NCI-H345 treated with DMSO at 0.1 percent for 48 hours (cell line): ENCODE results near the gene ARPIN.
"Not testable (repeated sequence)": the region's sequence is repeated elsewhere in the genome, so short reads cannot be mapped to it uniquely, and the experiment has no call there.

Experiments
- DNase-seq: peaks from one replicate; lab custom pipeline; 2025; ENCODE audit not compliant: unreplicated experiment; lab: John Stamatoyannopoulos, UW

The ARPIN gene

GRCh38 chr15:89912674-89913396 lies at the start of gene ARPIN:
TSS of gene ARPIN (minus strand) at chr15:89912952. CDS start at chr15:89912835, 117 bp downstream.
- DNase-seq, result no peak

DNA sequence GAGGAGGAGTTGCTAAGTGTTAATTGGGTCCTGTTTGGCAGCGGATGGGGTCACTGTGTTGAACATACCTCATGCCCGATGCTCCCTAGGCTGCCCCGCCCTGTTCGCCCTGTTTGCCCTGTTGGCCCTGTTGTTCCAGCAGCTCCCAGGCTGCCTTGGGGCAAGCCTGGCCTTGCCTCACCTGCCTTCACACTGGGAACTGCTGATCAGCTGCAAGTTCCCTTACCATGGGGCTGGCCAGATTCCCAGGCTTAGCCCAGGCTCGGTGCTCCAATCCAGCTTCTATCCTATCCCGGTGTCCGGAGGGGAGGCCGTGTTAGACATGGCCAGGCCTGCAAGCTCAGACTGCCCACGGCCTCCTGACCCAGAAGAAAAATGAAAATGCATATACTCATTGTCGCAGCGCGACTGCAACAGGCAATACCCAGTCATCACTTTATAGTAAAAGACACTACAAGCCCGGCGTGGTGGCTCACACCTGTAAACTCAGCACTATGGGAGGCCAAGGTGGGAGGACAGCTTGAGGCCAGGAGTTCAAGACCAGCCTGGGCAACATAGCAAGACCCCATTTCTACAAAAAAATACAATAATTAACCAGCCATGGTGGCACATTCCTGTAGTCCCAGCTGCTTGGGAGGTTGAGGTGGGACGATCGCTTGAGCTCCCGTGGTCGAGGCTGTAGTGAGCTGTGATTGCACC lies 45.5 kb upstream of the ARPIN start:
- no peak for DNase-seq

- not testable (repeated sequence) for DNase-seq
Observed at GRCh38 chr15:89955449-89955998, 42.8 kb upstream of the ARPIN start.

DNA sequence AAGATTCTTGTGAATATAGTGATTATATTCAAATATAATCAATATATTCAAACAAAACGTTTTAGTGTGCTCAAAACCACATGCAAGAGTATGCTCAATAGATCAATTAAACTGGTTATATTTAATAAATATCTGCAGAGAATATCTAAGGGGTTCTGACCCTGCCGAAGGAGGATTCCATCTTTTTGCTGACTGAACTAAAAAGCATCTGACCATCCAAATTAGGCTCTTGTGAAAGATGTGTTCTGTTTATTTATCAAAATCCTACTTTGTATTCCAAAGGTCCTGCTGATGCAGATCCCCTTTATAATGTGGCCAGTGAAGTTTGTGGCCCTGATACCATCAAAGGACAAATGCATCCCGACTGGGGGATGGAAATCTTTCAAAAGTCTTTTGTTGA lies 41.8 kb upstream of the ARPIN start:
- no peak for DNase-seq

- DNase-seq, result no peak
Observed at GRCh38 chr15:89948796-89949195, 36.0 kb upstream of the ARPIN start.

- no peak for DNase-seq
Observed at GRCh38 chr15:89947385-89947784, 34.6 kb upstream of the ARPIN start.

DNA sequence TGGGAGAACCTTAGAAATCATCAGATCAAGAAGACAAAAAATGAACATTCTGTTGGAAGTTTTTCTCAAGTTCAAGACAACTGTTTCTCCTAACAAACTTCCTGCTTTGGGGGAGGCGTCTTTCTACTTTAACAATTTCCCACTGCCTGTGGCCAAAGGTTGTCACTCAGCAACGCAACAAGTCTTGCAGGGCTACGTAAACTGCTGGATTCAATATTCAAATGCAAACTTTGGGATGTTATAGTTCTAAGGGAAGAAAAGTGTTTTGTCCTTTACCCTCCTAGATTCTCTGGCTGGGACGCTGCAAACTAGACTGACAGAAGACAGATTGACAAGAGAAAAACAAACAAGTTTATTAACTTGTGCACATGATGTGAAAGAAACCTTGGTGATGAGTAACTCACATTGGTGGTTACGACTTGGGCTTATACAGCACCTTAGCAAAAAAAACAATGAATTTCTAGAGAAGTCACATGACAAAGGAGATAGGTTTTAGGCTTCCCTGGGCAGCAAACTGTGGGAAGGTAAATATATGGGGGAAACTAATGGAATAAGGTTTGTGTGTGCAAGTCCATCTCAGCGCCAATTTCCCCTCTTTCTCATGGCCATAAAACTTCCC lies 34.0 kb upstream of the ARPIN start:
- no peak for DNase-seq

- not testable (repeated sequence) for DNase-seq
Observed at GRCh38 chr15:89943721-89944120, 31.0 kb upstream of the ARPIN start.

- DNase-seq, result no peak
Observed at GRCh38 chr15:89939910-89940309, 27.2 kb upstream of the ARPIN start.

DNA sequence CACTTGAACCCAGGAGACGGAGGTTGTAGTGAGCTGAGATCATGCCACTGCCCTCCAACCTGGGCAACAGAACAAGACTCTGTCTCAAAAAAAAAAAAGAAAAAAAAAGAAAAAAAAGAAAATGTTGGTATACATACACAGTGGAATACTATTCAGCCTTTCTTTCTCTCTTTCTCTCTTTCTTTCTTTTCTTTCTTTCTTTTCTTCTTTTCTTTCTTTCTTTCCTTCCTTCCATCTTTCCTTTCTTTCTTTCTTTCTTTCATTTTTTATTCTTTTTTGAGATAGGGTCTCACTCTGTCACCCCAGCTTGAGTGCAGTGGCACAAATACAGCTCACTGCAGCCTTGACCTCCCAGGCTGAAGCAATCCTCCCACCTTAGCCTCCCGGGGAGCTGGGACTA lies 26.6 kb upstream of the ARPIN start:
- DNase-seq, result not testable (repeated sequence)

DNA sequence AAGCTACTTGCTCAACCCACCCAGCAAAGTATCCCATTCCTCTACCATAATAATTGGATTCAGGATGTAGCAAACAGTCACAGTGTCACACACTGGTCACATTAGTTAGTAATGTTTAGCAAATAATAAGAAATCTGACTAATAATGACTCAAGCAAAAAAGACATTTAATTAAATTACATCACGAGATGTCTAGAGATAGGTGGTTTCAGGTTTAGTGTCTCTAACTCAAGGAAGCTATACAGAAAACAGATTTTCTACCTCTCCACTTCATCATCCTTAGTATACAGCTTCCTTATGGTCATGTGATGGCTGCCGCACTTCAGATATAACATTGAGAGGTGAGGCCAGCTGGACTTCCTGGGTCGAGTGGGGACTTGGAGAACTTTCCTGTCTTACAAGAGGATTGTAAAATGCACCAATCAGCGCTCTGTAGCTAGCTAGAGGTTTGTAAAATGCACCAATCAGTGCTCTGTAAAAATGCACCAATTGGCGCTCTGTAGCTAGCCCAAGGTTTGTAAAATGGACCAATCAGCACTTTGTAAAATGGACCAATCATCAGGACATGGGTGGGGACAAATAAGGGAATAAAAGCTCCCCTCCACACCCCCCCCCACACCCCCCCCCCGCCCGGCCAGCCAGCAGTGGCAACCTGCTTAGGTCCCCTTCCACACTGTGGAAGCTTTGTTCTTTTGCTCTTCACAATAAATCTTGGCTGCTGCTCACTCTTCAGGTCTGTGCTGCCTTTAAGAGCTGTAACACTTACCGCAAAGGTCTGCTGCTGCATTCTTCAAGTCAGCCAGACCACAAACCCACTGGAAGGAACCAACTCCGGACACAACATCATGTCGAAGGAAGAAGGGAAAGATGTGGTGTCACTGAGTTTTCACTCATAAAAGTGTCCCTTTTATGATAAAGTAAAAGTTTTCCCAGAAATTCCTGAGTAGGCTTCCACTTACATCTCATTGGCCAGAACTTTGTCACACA lies 24.9 kb upstream of the ARPIN start:
- DNase-seq, result no peak

GRCh38 chr15:89936786-89937265 lies 24.1 kb upstream of the ARPIN start:
- DNase-seq, result no peak

- DNase-seq, result no peak
Observed at GRCh38 chr15:89936051-89936785, 23.5 kb upstream of the ARPIN start.

- DNase-seq, result no peak
Observed at GRCh38 chr15:89932880-89933279, 20.1 kb upstream of the ARPIN start.

GRCh38 chr15:89928421-89928820 lies 15.7 kb upstream of the ARPIN start:
- DNase-seq, result no peak

- no peak for DNase-seq
Observed at GRCh38 chr15:89926158-89926557, 13.4 kb upstream of the ARPIN start.

- DNase-seq, result no peak
Observed at GRCh38 chr15:89917442-89918101, 4.8 kb upstream of the ARPIN start.

- DNase-seq, result no peak
Observed at GRCh38 chr15:89916660-89917059, 3.9 kb upstream of the ARPIN start.

DNA sequence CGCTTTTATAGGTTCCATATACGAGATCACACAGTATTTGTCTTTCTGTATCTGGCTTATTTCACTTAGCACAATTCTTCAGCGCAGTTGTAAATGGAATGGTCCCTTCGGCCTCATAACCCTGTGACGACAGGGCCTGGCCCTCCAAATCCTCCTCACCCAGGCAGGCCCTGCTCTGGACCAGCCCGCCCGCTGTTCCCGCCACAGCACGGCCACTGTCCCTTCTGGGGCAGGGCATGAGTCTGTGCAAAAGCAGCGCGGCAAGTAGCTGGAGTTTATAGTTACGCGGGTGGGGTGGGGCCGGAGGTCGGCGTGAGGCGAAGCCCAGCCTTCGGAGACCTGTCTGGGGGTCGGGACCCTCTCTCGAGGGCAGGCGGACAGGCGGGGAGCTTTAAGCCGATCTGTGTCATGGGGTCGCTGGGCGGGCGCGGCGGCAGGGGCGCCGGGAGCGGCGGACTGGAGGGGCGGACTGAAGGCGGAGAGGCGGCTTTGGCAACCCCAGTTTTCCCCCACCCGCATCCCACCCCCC lies 543 bp downstream of the ARPIN start:
- DNase-seq, result no peak
